SK-N-SH (cell line): ENCODE results near the gene LAMB1. TPM values are rescaled to one million over a fixed set of nuclear protein-coding genes. Genes with fewer than 3 reads are reported as not detected.

ENCODE experiments used
- CTCF ChIA-PET: fragments of 300-600, 350-600 bp; formaldehyde crosslinking; extraction: SDS; loops from one replicate; lab custom pipeline; 2021; lab: Yijun Ruan, JAX
- POLR2A ChIA-PET: fragments of 350-600 bp; sonication (Branson Sonifier 250); formaldehyde crosslinking; extraction: SDS; loops from one replicate; lab custom pipeline; 2020; ENCODE audit warnings: antibody characterized with exemption, inconsistent platforms; lab: Yijun Ruan, JAX
- DNase-seq: peaks from one replicate; pipeline ENCODE4 v3.0.0; 2012
- H2AFZ ChIP-seq: fragments of 200-600 bp; sonication (generic); 2 replicates; pipeline ENCODE4 v1.8.1; 2016; ENCODE audit warnings: antibody characterized with exemption, mild to moderate bottlenecking, low read depth
- H3F3A ChIP-seq: fragments of 200-600 bp; sonication (generic); replicated peaks from 2 replicates; pipeline ENCODE3; 2016; ENCODE audit warnings: antibody characterized with exemption, mild to moderate bottlenecking; ENCODE audit not compliant: insufficient read depth
- H3K27ac ChIP-seq, 2 experiments: fragments of 200-500 bp in 1 of 2; fragments of 200-600 bp in 1 of 2; sonication (Bioruptor generic) in 1 of 2; sonication (generic), shearing (Covaris generic) in 1 of 2; 2 replicates each; pipeline versions ENCODE4 v1.5.1 to v1.6.1; 2014 to 2016; ENCODE audit warnings: low read depth in 2 of 2, inconsistent platforms in 1 of 2, low read length in 1 of 2, mild to moderate bottlenecking in 1 of 2, mixed read lengths in 1 of 2
- H3K27me3 ChIP-seq: fragments of 200-600 bp; sonication (generic), shearing (Covaris generic); 2 replicates; pipeline ENCODE4 v1.6.1; 2016; ENCODE audit warnings: mixed run types; ENCODE audit not compliant: insufficient read depth
- H3K36me3 ChIP-seq, 2 experiments: fragments of 200-500 bp in 1 of 2; fragments of 200-600 bp in 1 of 2; sonication (Bioruptor generic) in 1 of 2; sonication (generic) in 1 of 2; replicated peaks in 1 of 2; 2 replicates each; pipeline versions ENCODE3 to v1.5.1; 2014 to 2016; ENCODE audit warnings: low read length in 1 of 2, mild to moderate bottlenecking in 1 of 2; ENCODE audit not compliant: insufficient read depth in 2 of 2, control insufficient read depth in 1 of 2
- H3K4me1 ChIP-seq, 2 experiments: fragments of 200-500 bp in 1 of 2; fragments of 200-600 bp in 1 of 2; sonication (Bioruptor generic) in 1 of 2; sonication (generic), shearing (Covaris generic) in 1 of 2; 2 replicates each; pipeline versions ENCODE4 v1.5.1 to v1.6.1; 2014 to 2016; ENCODE audit warnings: low read depth in 1 of 2, low read length in 1 of 2, mixed run types in 1 of 2; ENCODE audit not compliant: insufficient read depth in 2 of 2, control insufficient read depth in 1 of 2
- H3K4me2 ChIP-seq: fragments of 200-600 bp; sonication (generic), shearing (Covaris generic); 2 replicates; pipeline ENCODE4 v1.6.1; 2017; ENCODE audit warnings: mixed run types
- H3K4me3 ChIP-seq, 2 experiments: fragments of 200-500 bp in 1 of 2; fragments of 200-600 bp in 1 of 2; sonication (Bioruptor generic) in 1 of 2; sonication (generic), shearing (Covaris generic) in 1 of 2; 2 replicates each; pipeline versions ENCODE4 v1.5.1 to v1.8.1; 2014 to 2016; ENCODE audit warnings: low read depth in 2 of 2, inconsistent platforms in 1 of 2, low read length in 1 of 2, mild to moderate bottlenecking in 1 of 2, mixed read lengths in 1 of 2, moderate library complexity in 1 of 2
- H3K79me2 ChIP-seq: fragments of 200-600 bp; sonication (generic); 2 replicates; pipeline ENCODE4 v1.8.1; 2017; ENCODE audit warnings: mild to moderate bottlenecking; ENCODE audit not compliant: insufficient read depth
- H3K9ac ChIP-seq: fragments of 200-600 bp; sonication (generic); 2 replicates; pipeline ENCODE4 v1.6.1; 2017; ENCODE audit warnings: mixed run types
- H3K9me2 ChIP-seq: fragments of 200-600 bp; sonication (generic); 2 replicates; pipeline ENCODE4 v1.6.1; 2017; ENCODE audit warnings: mixed run types
- H3K9me3 ChIP-seq: fragments of 200-600 bp; sonication (generic); 2 replicates; pipeline ENCODE4 v1.6.1; 2017; ENCODE audit warnings: mixed run types, mild to moderate bottlenecking, moderate library complexity
- H4K20me1 ChIP-seq: fragments of 200-600 bp; sonication (generic); 2 replicates; pipeline ENCODE4 v1.6.1; 2017; ENCODE audit warnings: mild to moderate bottlenecking, mixed run types; ENCODE audit not compliant: insufficient read depth
- CHD2 ChIP-seq: fragments of 150-350 bp; IDR thresholded peaks from 2 replicates; pipeline ENCODE4 v1.6.1; 2018; ENCODE audit warnings: low read length; ENCODE audit not compliant: partially characterized antibody
- CTCF ChIP-seq: fragments of 200-600 bp; sonication (generic); IDR thresholded peaks from 2 replicates; pipeline ENCODE4 v1.6.1; 2017; ENCODE audit warnings: antibody characterized with exemption, mild to moderate bottlenecking, moderate library complexity
- ELF1 ChIP-seq: IDR thresholded peaks from 2 replicates; pipeline ENCODE4 v1.4.0; 2012
- EP300 ChIP-seq, 2 experiments: IDR thresholded peaks; 2 replicates each; pipeline versions ENCODE4 v1.4.0 to v1.6.1; 2012; ENCODE audit warnings: borderline replicate concordance in 1 of 2, low read depth in 1 of 2, low read length in 1 of 2
- FOSL2 ChIP-seq: IDR thresholded peaks from 2 replicates; pipeline ENCODE4 v1.4.0; 2012; ENCODE audit warnings: low read depth, mild to moderate bottlenecking, moderate library complexity, borderline replicate concordance
- FOXJ3 ChIP-seq: sonication (generic); formaldehyde crosslinking; IDR thresholded peaks from 2 replicates; pipeline ENCODE4 v1.5.1; 2020; ENCODE audit warnings: mild to moderate bottlenecking, missing genetic modification reagents
- FOXM1 ChIP-seq: IDR thresholded peaks from 2 replicates; pipeline ENCODE4 v1.4.0; 2012; ENCODE audit warnings: low read depth, mild to moderate bottlenecking
- GABPA ChIP-seq: IDR thresholded peaks from 2 replicates; pipeline ENCODE4 v1.4.0; 2012; ENCODE audit warnings: low read depth, mild to moderate bottlenecking
- GATA2 ChIP-seq: sonication (generic); formaldehyde crosslinking; IDR thresholded peaks from 2 replicates; pipeline ENCODE4 v1.5.0; 2020; ENCODE audit warnings: mild to moderate bottlenecking, missing genetic modification reagents
- JUND ChIP-seq: IDR thresholded peaks from 2 replicates; pipeline ENCODE4 v1.4.0; 2012
- MAX ChIP-seq: IDR thresholded peaks from 2 replicates; pipeline ENCODE4 v1.4.0; 2012; ENCODE audit warnings: low read depth
- MEF2A ChIP-seq: IDR thresholded peaks from 2 replicates; pipeline ENCODE4 v1.4.0; 2012; ENCODE audit warnings: low read depth, borderline replicate concordance
- MXI1 ChIP-seq: IDR thresholded peaks from 2 replicates; pipeline ENCODE4 v1.6.1; 2012; ENCODE audit warnings: mild to moderate bottlenecking, low read depth, low read length, improper control_type of control experiment
- NRF1 ChIP-seq: IDR thresholded peaks from 2 replicates; pipeline ENCODE4 v1.6.1; 2012; ENCODE audit warnings: low read depth, mild to moderate bottlenecking, low read length
- RAD21 ChIP-seq: IDR thresholded peaks from 2 replicates; pipeline ENCODE4 v1.6.1; 2012; ENCODE audit warnings: mild to moderate bottlenecking, low read length
- RCOR1 ChIP-seq: fragments of 150-350 bp; IDR thresholded peaks from 2 replicates; pipeline ENCODE4 v1.6.1; 2017; ENCODE audit warnings: antibody characterized with exemption, low read length
- REST ChIP-seq: IDR thresholded peaks from 2 replicates; pipeline ENCODE4 v1.6.1; 2012; ENCODE audit warnings: mild to moderate bottlenecking, low read depth, low read length, moderate library complexity
- RXRA ChIP-seq: IDR thresholded peaks from 2 replicates; pipeline ENCODE4 v1.4.0; 2012; ENCODE audit warnings: low read depth, mild to moderate bottlenecking, borderline replicate concordance
- SIN3A ChIP-seq: IDR thresholded peaks from 2 replicates; pipeline ENCODE4 v1.6.1; 2012; ENCODE audit warnings: low read depth, mild to moderate bottlenecking, low read length, moderate library complexity, borderline replicate concordance
- SMC3 ChIP-seq: IDR thresholded peaks from 2 replicates; pipeline ENCODE4 v1.6.1; 2012; ENCODE audit warnings: low read depth, low read length, improper control_type of control experiment
- TCF12 ChIP-seq: IDR thresholded peaks from 2 replicates; pipeline ENCODE4 v1.4.0; 2012
- USF1 ChIP-seq: IDR thresholded peaks from 2 replicates; pipeline ENCODE4 v1.4.0; 2012; ENCODE audit warnings: low read depth, borderline replicate concordance
- YY1 ChIP-seq: IDR thresholded peaks from 2 replicates; pipeline ENCODE4 v1.4.0; 2012; ENCODE audit warnings: low read depth, mild to moderate bottlenecking
- ZBTB33 ChIP-seq: IDR thresholded peaks from 2 replicates; pipeline ENCODE4 v1.4.0; 2012; ENCODE audit warnings: low read depth, borderline replicate concordance
- WGBS: methylation state at CpG from one replicate; pipeline ENCODE4 v1.1.6; 2017; ENCODE audit warnings: low lambda C conversion rate; 5-methylcytosine and 5-hydroxymethylcytosine counted together
- polyA plus RNA-seq, 3 experiments: library from polyadenylated mRNA; depleted of rRNA; stranded (reverse); fragments of >200 nt; gene quantifications; 2 replicates each; pipeline ENCODE4 v1.2.3, GENCODE V29; 2012

LAMB1 gene
- polyA plus RNA-seq, 1 of the 3 experiments (the other 2 are of a cell fraction): 435 TPM

- 7% methylated on average over 6 of the region's 6 CpGs for WGBS
- ChIA-PET POLR2A (no interaction called here), CTCF (interaction anchor here (0.7 to 5.5 kb wide), 8 partner anchors 10 to 151 kb away, joined by 3 to 27 read pairs (median 4); no protein-coding TSS in a partner anchor)
- no peaks in the 10 kb centered on the region for H3K9me2 ChIP-seq
- peaks cover 6% of the 10 kb centered on the region; the same call in 1 of the 2 replicates for H4K20me1 ChIP-seq
- H3K9ac ChIP-seq: peak overlapping the region; percentile 44; the same call in 1 of the 2 replicates
- H3K4me3 ChIP-seq: 0 out of 4 replicates have a peak overlapping the region, but pooled peaks of 1 of the 2 experiments have one; percentile 1
- peaks cover 56 to 65% of the 10 kb centered on the region in 2 experiments for H3K4me1 ChIP-seq
- H3F3A ChIP-seq: peaks cover 71% of the 10 kb centered on the region
- H3K27ac ChIP-seq: peak overlapping the region; percentile 93
- H3K9me3 ChIP-seq: no peaks in the 10 kb centered on the region
- no peak overlapping the region for H2AFZ ChIP-seq
- no peaks in the 10 kb centered on the region for H3K27me3 ChIP-seq
- peaks cover 70 to 79% of the 10 kb centered on the region in 2 experiments for H3K36me3 ChIP-seq
- H3K79me2 ChIP-seq: peaks cover 62% of the 10 kb centered on the region
- H3K4me2 ChIP-seq: peak overlapping the region; percentile 72
- peak; percentile 50 for DNase-seq
- no peak for TF ChIP-seq ZBTB33
- no peak; the same call in 1 of the 2 replicates for TF ChIP-seq GABPA
- no peak; the same call in 1 of the 2 replicates for TF ChIP-seq MEF2A
- TF ChIP-seq CTCF: no peak
- 0 out of 2 replicates have a peak, but pooled peaks have one; percentile 61 for TF ChIP-seq SIN3A
- no peak for TF ChIP-seq FOXJ3
- TF ChIP-seq YY1: no peak; the same call in 1 of the 2 replicates
- TF ChIP-seq EP300 (IDR thresholded peaks at IDR 0.05; ENCODE audit: borderline replicate concordance in 1 of 2, low read depth in 1 of 2, low read length in 1 of 2): peak; percentile 36 to 67; a peak in 3 of 4 replicates
- no peak for TF ChIP-seq SMC3
- TF ChIP-seq JUND: peak; percentile 67; the same call in 1 of the 2 replicates
- peak; percentile 60 for TF ChIP-seq RCOR1
- TF ChIP-seq RXRA: peak; percentile 73; the same call in 1 of the 2 replicates
- no peak for TF ChIP-seq FOXM1
- no peak for TF ChIP-seq GATA2 (CRISPR knock-in tag)
- TF ChIP-seq TCF12: peak; percentile 84
- no peak for TF ChIP-seq RAD21
- TF ChIP-seq USF1: no peak
- no peak for TF ChIP-seq NRF1
- no peak for TF ChIP-seq CHD2
- peak; percentile 47; the same call in 1 of the 2 replicates for TF ChIP-seq FOSL2
- TF ChIP-seq MXI1: no peak; the same call in 1 of the 2 replicates
- 0 out of 2 replicates have a peak, but pooled peaks have one; percentile 17 for TF ChIP-seq REST
- TF ChIP-seq MAX: 0 out of 2 replicates have a peak, but pooled peaks have one; percentile 4
- 0 out of 2 replicates have a peak, but pooled peaks have one; percentile 11 for TF ChIP-seq ELF1
Observed at GRCh38 chr7:107995184-107996071, 7.5 kb downstream of the LAMB1 start.
